Jurkat, Clone E6-1 (cell line): ENCODE data around the gene NPIPA3.
"Not testable (repeated sequence)": the region's sequence is repeated elsewhere in the genome, so short reads cannot be mapped to it uniquely, and the experiment has no call there.

Experiments used
- DNase-seq: peaks from one replicate; pipeline ENCODE4 v3.0.0-alpha.2; 2011; ENCODE audit warnings: low read depth, low spot score
- H3K4me3 ChIP-seq: 2 replicates; pipeline ENCODE4 v1.5.1; 2011; ENCODE audit warnings: mild to moderate bottlenecking, low read length, control low read depth, moderate library complexity

Gene NPIPA3

GRCh38 chr16:14740832-14741385 lies 37.7 kb downstream of the NPIPA3 start:
- not testable (repeated sequence) for DNase-seq, H3K4me3 ChIP-seq

- not testable (repeated sequence) for H3K4me3 ChIP-seq, DNase-seq
Measured at GRCh38 chr16:14741794-14742193, 38.6 kb downstream of the NPIPA3 start.

DNA sequence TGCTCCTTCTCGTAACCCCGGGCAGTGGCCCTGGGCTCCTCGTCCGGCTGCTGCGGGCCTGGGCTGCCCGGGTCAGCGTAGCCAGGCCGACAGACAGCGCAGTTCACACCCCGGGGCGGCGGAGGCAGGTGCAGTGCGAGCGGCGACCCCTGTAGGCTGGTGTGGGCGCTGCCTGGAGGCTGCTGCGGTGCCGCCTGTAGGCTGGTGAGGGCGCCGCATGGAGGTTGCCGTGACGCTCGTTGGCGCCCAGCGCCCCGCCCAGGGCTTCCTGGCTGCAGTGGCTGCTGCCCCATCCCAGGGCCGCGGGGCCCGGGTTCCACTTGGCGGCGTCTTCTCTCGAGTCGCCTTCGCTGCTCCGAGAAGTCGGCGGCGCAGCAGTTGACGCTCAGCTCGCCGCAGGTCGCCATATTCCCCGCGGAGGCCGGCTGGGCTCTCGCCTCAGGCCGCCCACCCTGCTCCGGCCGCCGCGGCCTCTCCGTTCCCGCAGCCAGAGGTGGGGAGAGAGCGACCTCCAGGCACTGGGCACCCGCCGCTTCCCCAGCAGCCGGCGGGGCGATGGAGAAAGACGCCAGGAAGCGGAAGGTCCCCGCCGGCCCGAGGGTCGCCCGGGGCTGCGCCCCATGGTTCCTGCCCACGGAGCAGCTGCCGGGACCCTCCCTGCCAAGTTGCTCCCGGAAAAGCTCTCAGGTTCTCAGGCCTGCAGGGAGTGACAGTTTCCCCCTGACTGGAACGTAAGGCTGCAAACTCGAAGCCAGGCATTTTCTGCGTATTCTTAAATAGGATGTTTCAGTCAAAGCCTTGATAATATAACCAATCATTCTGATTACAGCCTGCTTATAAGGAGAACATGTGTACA lies 39.3 kb downstream of the NPIPA3 start, which contains the start of gene NPIPA2:
Gene NPIPA2, plus strand, starts transcription at position 261 of the 856 bp plus-strand sequence. CDS start 5,533 bp downstream, outside the sequence.
- DNase-seq, H3K4me3 ChIP-seq: not testable (repeated sequence)

GRCh38 chr16:14773654-14774053 lies 70.4 kb downstream of the NPIPA3 start:
- not testable (repeated sequence) for H3K4me3 ChIP-seq, DNase-seq

DNA sequence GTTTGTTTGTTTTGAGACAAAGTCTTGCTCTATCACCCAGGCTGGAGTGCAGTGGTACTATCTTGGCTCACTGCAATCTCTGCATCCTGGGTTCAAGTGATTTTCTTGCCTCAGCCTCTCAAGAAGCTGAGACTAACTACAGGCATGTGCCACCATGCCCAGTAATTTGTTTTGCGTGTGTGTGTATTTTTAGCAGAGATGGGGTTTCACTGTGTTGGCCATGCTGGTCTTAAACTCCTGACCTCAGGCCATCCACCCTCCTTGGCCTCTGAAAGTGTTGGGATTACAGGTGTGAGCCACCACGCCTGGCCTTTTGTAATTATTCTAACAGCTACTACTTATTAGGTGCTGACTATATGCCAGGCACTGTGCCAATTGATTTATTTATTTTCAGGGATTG lies 72.4 kb downstream of the NPIPA3 start:
- not testable (repeated sequence) for DNase-seq, H3K4me3 ChIP-seq
